ENCODE results near the gene RARRES2.

DNA sequence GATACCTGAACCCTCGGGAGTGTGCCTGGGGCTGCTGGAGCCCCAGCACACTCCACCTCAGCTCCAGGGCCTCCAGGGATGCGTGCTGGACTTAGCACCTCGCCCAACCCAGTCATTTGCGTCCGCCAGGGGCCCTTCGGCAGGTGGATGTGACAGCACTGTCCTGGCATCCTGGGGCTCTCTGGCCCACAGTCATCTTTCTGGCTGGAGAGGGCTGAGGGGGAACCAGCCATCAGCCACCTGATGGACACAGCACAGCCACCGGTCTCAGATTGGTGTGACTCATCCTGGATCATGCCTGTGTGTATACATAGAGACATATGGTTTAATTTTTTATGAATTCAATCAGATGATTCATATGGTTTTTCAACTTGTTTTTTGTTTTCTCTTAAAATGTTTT is 48.8 kb upstream of the RARRES2 start:
- TF ChIP-seq, protein P1, sequence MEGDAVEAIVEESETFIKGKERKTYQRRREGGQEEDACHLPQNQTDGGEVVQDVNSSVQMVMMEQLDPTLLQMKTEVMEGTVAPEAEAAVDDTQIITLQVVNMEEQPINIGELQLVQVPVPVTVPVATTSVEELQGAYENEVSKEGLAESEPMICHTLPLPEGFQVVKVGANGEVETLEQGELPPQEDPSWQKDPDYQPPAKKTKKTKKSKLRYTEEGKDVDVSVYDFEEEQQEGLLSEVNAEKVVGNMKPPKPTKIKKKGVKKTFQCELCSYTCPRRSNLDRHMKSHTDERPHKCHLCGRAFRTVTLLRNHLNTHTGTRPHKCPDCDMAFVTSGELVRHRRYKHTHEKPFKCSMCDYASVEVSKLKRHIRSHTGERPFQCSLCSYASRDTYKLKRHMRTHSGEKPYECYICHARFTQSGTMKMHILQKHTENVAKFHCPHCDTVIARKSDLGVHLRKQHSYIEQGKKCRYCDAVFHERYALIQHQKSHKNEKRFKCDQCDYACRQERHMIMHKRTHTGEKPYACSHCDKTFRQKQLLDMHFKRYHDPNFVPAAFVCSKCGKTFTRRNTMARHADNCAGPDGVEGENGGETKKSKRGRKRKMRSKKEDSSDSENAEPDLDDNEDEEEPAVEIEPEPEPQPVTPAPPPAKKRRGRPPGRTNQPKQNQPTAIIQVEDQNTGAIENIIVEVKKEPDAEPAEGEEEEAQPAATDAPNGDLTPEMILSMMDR (IDR thresholded peaks at IDR 0.05): no peak
- TF ChIP-seq POLR2A (IDR thresholded peaks at IDR 0.05): no peak

All from suprapubic skin (tissue), 3 donors.